Measurements from ENCODE around the gene ZNF524.

The ZNF524 gene

GRCh38 chr19:55611300-55611982 is 11.4 kb downstream of the ZNF524 start:
- no peak for TF ChIP-seq CTCF (IDR thresholded peaks at IDR 0.05; ENCODE audit: extremely low read depth, missing control alignments)
- no peak for DNase-seq (ENCODE audit: low spot score)

- DNase-seq (ENCODE audit: low spot score) = no peak
- TF ChIP-seq CTCF (IDR thresholded peaks at IDR 0.05; ENCODE audit: extremely low read depth, missing control alignments) = no peak
These were observed 12.0 kb downstream of the ZNF524 start for GRCh38 chr19:55611983-55612645.

GRCh38 chr19:55613396-55613795 is 13.3 kb downstream of the ZNF524 start:
- no peak for TF ChIP-seq CTCF (IDR thresholded peaks at IDR 0.05; ENCODE audit: extremely low read depth, missing control alignments)
- DNase-seq (ENCODE audit: low spot score) = no peak

GRCh38 chr19:55613930-55614710 is 14.0 kb downstream of the ZNF524 start:
- no peak for DNase-seq (ENCODE audit: low spot score)
- no peak for TF ChIP-seq CTCF (IDR thresholded peaks at IDR 0.05; ENCODE audit: extremely low read depth, missing control alignments)

GRCh38 chr19:55614711-55615542 is 14.8 kb downstream of the ZNF524 start:
- DNase-seq (ENCODE audit: low spot score) = no peak
- TF ChIP-seq CTCF (IDR thresholded peaks at IDR 0.05; ENCODE audit: extremely low read depth, missing control alignments) = no peak

- TF ChIP-seq CTCF (IDR thresholded peaks at IDR 0.05; ENCODE audit: extremely low read depth, missing control alignments) = no peak
- no peak for DNase-seq (ENCODE audit: low spot score)
These were observed 15.7 kb downstream of the ZNF524 start for GRCh38 chr19:55615543-55616394.
